Stomach (tissue), 9 donors: Measurements from ENCODE around the gene GALK2. TPM values are rescaled to one million over a fixed set of nuclear protein-coding genes. Genes with fewer than 3 reads are reported as not detected.
A peak's percentile ranks its signal among the peaks of the same experiment; 100 is the strongest.
"Not testable (repeated sequence)": the region's sequence is repeated elsewhere in the genome, so short reads cannot be mapped to it uniquely, and the experiment has no call there.

Experiments used
- DNase-seq, 2 donors: peaks; one replicate each; pipeline versions ENCODE4 v3.0.0 to v3.0.0-alpha.2; 2013 to 2019
- H3K27ac ChIP-seq, 5 donors: fragments of 200-600 bp in 4 of 5; sonication (generic) in 4 of 5; one replicate each; pipeline ENCODE4 v1.5.1; 2013 to 2019; ENCODE audit warnings: mild to moderate bottlenecking in 1 of 5, moderate library complexity in 1 of 5
- H3K27me3 ChIP-seq, 3 donors: fragments of 200-600 bp; sonication (generic); one replicate each; pipeline ENCODE4 v1.5.1; 2017 to 2019; ENCODE audit warnings: mixed run types in 1 of 3
- H3K36me3 ChIP-seq, 4 donors: fragments of 200-600 bp; sonication (generic); 1 replicate in 3 of 4; 2 replicates in 1 of 4; pipeline ENCODE4 v1.5.1; 2016 to 2019
- H3K4me1 ChIP-seq, 4 donors: fragments of 200-600 bp; sonication (generic); one replicate each; pipeline ENCODE4 v1.5.1; 2016 to 2019
- H3K4me3 ChIP-seq, 4 donors: fragments of 200-600 bp; sonication (generic) in 3 of 4; one replicate each; pipeline ENCODE4 v1.5.1; 2016 to 2019; ENCODE audit warnings: mild to moderate bottlenecking in 1 of 4
- H3K9me3 ChIP-seq, 4 donors: fragments of 200-600 bp; sonication (generic); one replicate each; pipeline ENCODE4 v1.5.1; 2016 to 2019
- EP300 ChIP-seq: sonication (generic); formaldehyde crosslinking; IDR thresholded peaks from one replicate; pipeline ENCODE4 v1.6.1; 2017; ENCODE audit warnings: antibody characterized with exemption
- POLR2A ChIP-seq, 4 donors: fragments of 450-650 bp; IDR thresholded peaks; one replicate each; pipeline ENCODE4 v1.6.1; 2016; ENCODE audit warnings: antibody characterized with exemption in 4 of 4, control low read depth in 2 of 4, mild to moderate bottlenecking in 1 of 4, moderate library complexity in 1 of 4
- POLR2AphosphoS5 ChIP-seq, 3 donors: sonication (generic); formaldehyde crosslinking; IDR thresholded peaks; one replicate each; pipeline ENCODE4 v1.6.1; 2016; ENCODE audit warnings: antibody characterized with exemption in 3 of 3
- WGBS, 5 donors: extraction: QIAGEN DNeasy Blood & Tissue Kit in 3 of 5; methylation state at CpG; one replicate each; pipeline versions ENCODE4 v1.1.5 to v1.1.7; 2013 to 2018; 5-methylcytosine and 5-hydroxymethylcytosine counted together
- intact Hi-C: fragments of 100-400 bp; cut with DNase I; formaldehyde crosslinking; loops from one replicate; pipeline ENCODE4 v1.15.1; 2023; ENCODE audit warnings: low total_unique reads
- polyA plus RNA-seq, 3 donors: library from polyadenylated mRNA; stranded (reverse); fragments of 200-250 nt; gene quantifications; one replicate each; pipeline ENCODE4 v1.2.3, GENCODE V29; 2013
- total RNA-seq, 5 donors: library from RNA; depleted of rRNA; stranded (reverse); fragments of >200 nt; gene quantifications; one replicate each; pipeline versions ENCODE4 v1.1.0 to v1.2.3, GENCODE V29; 2014 to 2016
- TF ChIP-seq, protein P1 (sequence below), 7 experiments: fragments of 450-650 bp in 4 of 7; fragments of 200-600 bp in 3 of 7; sonication (generic) in 3 of 7; IDR thresholded peaks; one replicate each; pipeline ENCODE4 v1.5.1; 2016 to 2019; ENCODE audit warnings: antibody characterized with exemption in 7 of 7, control low read depth in 2 of 7, mild to moderate bottlenecking in 1 of 7
- donor health status: healthy with polysubstance abuse.
- donor health status: Bipolar disorder and iron deficiency.
- donor health status: healthy.

GALK2 gene
- total and polyA plus RNA-seq, 8 donors, result 9.6 to 149 (median 20.8) TPM

DNA sequence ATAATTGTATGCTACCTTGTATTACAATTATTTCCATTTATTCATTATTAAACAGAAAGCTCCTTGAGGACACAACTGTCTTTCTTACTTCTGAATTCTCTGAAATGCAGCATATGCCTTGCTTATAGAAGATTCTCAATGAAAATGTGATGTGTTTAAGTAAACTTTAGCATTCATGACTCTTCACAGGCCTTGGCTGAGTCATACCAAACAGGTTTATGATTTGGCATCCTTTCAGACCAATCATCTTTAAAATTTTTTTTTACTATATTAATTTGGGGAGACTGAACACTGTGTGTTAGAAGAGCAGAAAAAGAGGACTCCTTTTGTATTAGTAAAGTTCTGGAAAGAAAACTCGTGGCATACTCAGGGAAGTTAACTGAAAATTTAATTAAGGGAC, 6.4 kb upstream of the GALK2 start:
- 85 to 94% (median 87%) methylated on average over 1 of the region's 1 CpG for WGBS, 5 donors
- intact Hi-C loops, result no loop called here
- no peaks in the 10 kb centered on the region for H3K27me3 ChIP-seq

DNA sequence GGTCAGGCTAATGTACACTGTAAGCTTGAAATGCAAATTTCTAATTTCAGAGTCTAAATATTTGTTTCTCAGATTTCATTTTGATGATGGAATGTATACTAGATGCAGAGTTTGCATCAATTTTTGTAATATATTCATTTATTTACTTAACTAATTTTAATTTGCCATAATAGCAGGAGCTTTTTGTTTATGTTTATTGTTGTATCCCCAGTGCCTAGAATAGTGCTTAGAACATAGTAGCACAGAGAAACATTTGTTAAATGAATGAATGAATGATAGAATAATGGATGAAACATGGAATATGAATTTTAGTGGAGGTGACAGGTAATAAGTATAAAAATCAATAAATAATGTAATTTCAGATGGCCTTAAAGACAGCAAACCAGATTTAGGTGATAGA, 5.2 kb upstream of the GALK2 start:
- Histone ChIP-seq H3K4me1 (peaks cover 4 to 7% (median 6%) of the 10 kb centered on the region in 4 donors), H3K9me3 (no peaks in the 10 kb centered on the region), H3K36me3 (peaks cover 0 to 23% (median 15%) of the 10 kb centered on the region in 4 donors), H3K27ac (no peak overlapping the region), H3K4me3 (no peak overlapping the region), H3K27me3 (no peaks in the 10 kb centered on the region)
- TF ChIP-seq, protein P1, sequence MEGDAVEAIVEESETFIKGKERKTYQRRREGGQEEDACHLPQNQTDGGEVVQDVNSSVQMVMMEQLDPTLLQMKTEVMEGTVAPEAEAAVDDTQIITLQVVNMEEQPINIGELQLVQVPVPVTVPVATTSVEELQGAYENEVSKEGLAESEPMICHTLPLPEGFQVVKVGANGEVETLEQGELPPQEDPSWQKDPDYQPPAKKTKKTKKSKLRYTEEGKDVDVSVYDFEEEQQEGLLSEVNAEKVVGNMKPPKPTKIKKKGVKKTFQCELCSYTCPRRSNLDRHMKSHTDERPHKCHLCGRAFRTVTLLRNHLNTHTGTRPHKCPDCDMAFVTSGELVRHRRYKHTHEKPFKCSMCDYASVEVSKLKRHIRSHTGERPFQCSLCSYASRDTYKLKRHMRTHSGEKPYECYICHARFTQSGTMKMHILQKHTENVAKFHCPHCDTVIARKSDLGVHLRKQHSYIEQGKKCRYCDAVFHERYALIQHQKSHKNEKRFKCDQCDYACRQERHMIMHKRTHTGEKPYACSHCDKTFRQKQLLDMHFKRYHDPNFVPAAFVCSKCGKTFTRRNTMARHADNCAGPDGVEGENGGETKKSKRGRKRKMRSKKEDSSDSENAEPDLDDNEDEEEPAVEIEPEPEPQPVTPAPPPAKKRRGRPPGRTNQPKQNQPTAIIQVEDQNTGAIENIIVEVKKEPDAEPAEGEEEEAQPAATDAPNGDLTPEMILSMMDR (IDR thresholded peaks at IDR 0.05), result no peak
- TF ChIP-seq POLR2A (IDR thresholded peaks at IDR 0.05) (no peak), POLR2AphosphoS5 (IDR thresholded peaks at IDR 0.05) (no peak), EP300 (no peak)
- intact Hi-C loops, result no loop called here
- no peak for DNase-seq

More for the DNA sequence above, 6.4 kb upstream of the GALK2 start:
- Histone ChIP-seq H3K9me3 (no peaks in the 10 kb centered on the region), H3K4me3 (no peak overlapping the region), H3K36me3 (peaks cover 0 to 23% (median 15%) of the 10 kb centered on the region in 4 donors), H3K4me1 (no peaks in the 10 kb centered on the region), H3K27ac (no peak overlapping the region)
- no peak for TF ChIP-seq POLR2A (IDR thresholded peaks at IDR 0.05)
- no peak for TF ChIP-seq POLR2AphosphoS5 (IDR thresholded peaks at IDR 0.05)
- no peak for TF ChIP-seq EP300
- TF ChIP-seq, protein P1 (IDR thresholded peaks at IDR 0.05), result no peak
- DNase-seq, result no peak

DNA sequence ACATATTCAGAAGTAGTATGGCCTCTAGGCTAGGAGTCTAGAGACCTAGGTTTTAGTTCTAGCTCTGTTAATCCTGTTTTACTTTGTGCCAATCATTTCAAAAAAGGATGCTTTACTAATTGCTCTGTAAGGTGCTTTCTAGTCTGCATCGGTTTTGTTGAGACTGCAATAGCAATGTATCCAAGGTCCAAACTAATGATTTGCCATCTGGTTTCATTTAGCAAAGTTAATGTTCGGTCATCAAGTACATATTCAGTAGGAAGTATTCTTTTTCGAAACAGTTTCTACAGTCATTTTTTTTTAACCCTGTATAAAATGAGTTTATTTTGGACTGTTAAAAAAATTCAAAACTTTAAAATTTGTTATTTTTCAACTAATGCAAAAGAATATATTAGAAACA, 2.0 kb upstream of the GALK2 start:
- DNase-seq, result peak in 1 of 2 donors; percentile 19
- TF ChIP-seq POLR2A (IDR thresholded peaks at IDR 0.05), result no peak
- Histone ChIP-seq H3K9me3 (no peaks in the 10 kb centered on the region), H3K4me3 (no peak overlapping the region), H3K27ac (no peak overlapping the region), H3K4me1 (peaks cover 18 to 26% (median 21%) of the 10 kb centered on the region in 4 donors), H3K36me3 (peaks cover 0 to 7% (median under 1%) of the 10 kb centered on the region in 4 donors), H3K27me3 (no peaks in the 10 kb centered on the region)
- WGBS, 5 donors, result 81 to 94% (median 88%) methylated on average over 3 of the region's 3 CpGs
- intact Hi-C loops, result no loop called here

DNA sequence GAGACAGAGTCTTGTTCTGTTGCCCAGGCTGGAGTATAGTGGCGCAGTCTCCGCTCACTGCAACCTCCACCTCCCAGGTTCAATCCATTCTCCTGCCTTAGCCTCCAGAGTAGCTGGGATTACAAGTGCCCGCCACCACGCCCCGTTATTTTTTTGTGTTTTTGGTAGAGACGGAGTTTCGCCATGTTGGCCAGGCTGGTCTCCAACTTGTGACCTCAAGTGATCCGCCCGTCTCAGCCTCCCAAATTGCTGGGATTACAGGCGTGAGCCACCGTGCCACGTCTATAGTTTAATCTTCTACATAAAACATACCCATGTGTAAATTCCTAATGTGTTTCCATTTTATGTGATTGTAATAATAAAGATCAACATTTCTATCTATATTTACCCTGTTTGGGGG, 1.7 kb downstream of the GALK2 start:
- H3K4me1 ChIP-seq, result peaks cover 18 to 41% (median 29%) of the 10 kb centered on the region in 4 donors
- no peak overlapping the region for H3K27ac ChIP-seq
- no peak for DNase-seq
- TF ChIP-seq POLR2A (IDR thresholded peaks at IDR 0.05), result no peak
- TF ChIP-seq, protein P1 (IDR thresholded peaks at IDR 0.05), result no peak
- TF ChIP-seq EP300, result no peak
- TF ChIP-seq POLR2AphosphoS5 (IDR thresholded peaks at IDR 0.05), result no peak
- no peaks in the 10 kb centered on the region for H3K36me3 ChIP-seq
- H3K4me3 ChIP-seq, result peak overlapping the region in 1 of 4 donors; percentile 70
- 88 to 92% (median 89%) methylated on average over 12 of the region's 12 CpGs for WGBS, 5 donors
- no peaks in the 10 kb centered on the region for H3K27me3 ChIP-seq
- intact Hi-C loops, result no loop called here
- no peaks in the 10 kb centered on the region for H3K9me3 ChIP-seq

DNA sequence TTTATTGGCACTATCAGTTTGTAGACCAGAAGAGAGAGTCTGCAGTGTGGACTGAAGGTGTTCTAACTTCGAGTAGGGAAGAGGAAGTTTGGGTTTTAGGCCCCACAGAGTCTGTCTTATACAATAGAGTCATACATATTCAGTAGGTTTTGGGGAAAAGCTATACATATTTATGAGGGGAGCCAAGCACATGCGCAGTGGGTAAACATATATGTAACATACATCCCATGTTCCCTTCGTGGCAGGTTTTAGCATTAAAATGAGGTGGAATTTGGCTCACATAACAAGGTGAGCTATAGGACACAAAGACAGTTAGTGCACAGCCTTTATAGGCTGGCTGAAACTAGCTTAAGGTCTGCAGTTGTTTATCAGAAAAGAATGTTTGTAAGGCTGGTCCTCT, 4.9 kb downstream of the GALK2 start:
- Histone ChIP-seq H3K36me3 (no peaks in the 10 kb centered on the region), H3K9me3 (no peaks in the 10 kb centered on the region), H3K27me3 (no peaks in the 10 kb centered on the region), H3K4me1 (peaks cover 12 to 34% (median 25%) of the 10 kb centered on the region in 4 donors), H3K27ac (no peak overlapping the region), H3K4me3 (no peak overlapping the region)
- WGBS, 5 donors, result 86 to 93% (median 89%) methylated on average over 3 of the region's 3 CpGs
- TF ChIP-seq POLR2A (IDR thresholded peaks at IDR 0.05), result no peak
- no peak for DNase-seq
- intact Hi-C loops, result no loop called here

DNA sequence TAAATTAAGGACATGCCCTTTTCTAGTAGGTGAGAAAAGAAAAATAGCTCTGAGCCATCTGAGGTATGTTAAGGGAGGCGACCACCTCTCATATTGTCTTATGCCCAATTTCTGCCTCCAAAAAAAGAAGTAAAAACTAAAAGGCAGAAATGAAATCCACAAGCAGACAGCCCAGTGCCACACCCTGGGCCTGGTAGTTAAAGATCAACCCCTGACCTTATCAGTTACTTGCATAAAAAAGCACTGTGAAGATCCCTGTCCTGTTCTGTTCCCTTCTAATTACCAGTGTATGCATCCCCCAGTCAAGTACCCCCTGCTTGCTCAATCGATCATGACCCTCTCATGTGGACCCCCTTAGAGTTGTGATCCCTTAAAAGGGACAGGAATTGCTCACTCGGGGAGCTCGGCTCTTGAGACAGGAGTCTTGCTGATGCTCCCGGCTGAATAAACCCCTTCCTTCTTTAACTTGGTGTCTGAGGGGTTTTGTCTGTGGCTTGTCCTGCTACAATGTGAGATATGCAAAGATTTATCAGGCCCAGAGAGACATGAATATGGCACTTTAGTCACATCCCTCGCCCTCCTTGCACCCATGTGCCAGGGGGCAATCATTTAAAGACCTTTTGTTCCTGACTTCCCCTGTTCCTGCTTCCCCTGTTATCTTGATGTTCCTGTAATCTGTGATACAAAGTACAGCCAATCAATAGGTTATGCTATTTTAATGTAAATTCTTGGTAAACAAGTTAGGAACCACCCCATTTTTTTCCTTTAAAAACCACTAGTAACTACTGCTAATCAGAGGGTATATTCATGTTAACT, 5.7 kb downstream of the GALK2 start:
- intact Hi-C loops, H3K27me3 ChIP-seq, H3K9me3 ChIP-seq, H3K27ac ChIP-seq, DNase-seq, H3K36me3 ChIP-seq, H3K4me3 ChIP-seq: not testable (repeated sequence)
- 88 to 93% (median 90%) methylated on average over 6 of the region's 6 CpGs for WGBS, 5 donors
- peaks cover 12 to 32% (median 25%) of the 10 kb centered on the region in 4 donors for H3K4me1 ChIP-seq
